A673 (cell line): ENCODE measurements around the gene XRCC6.

Experiments
- EZH2 ChIP-seq: fragments of 200-600 bp; sonication (generic); IDR thresholded peaks from 2 replicates; pipeline ENCODE4 v1.6.1; 2017; ENCODE audit warnings: borderline replicate concordance, low read depth, mild to moderate bottlenecking, mixed read lengths, antibody characterized with exemption, low read length; ENCODE audit not compliant: poor library complexity, severe bottlenecking
- TF ChIP-seq, protein P1 (sequence below): fragments of 300-800, 200-600 bp; sonication (generic); conservative IDR thresholded peaks from 2 replicates; pipeline ENCODE4 v1.5.1; 2017; ENCODE audit warnings: low read depth, mild to moderate bottlenecking, antibody characterized with exemption, low read length, moderate library complexity, mixed read lengths

GRCh38 chr22:41681616-41682015 is 60.5 kb downstream of the XRCC6 start:
- TF ChIP-seq, protein P1, sequence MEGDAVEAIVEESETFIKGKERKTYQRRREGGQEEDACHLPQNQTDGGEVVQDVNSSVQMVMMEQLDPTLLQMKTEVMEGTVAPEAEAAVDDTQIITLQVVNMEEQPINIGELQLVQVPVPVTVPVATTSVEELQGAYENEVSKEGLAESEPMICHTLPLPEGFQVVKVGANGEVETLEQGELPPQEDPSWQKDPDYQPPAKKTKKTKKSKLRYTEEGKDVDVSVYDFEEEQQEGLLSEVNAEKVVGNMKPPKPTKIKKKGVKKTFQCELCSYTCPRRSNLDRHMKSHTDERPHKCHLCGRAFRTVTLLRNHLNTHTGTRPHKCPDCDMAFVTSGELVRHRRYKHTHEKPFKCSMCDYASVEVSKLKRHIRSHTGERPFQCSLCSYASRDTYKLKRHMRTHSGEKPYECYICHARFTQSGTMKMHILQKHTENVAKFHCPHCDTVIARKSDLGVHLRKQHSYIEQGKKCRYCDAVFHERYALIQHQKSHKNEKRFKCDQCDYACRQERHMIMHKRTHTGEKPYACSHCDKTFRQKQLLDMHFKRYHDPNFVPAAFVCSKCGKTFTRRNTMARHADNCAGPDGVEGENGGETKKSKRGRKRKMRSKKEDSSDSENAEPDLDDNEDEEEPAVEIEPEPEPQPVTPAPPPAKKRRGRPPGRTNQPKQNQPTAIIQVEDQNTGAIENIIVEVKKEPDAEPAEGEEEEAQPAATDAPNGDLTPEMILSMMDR: no peak
- TF ChIP-seq EZH2: no peak
